Loucy (cell line): Measurements from ENCODE around the gene PPP6C.
A peak's percentile ranks its signal among the peaks of the same experiment; 100 is the strongest.
"Not testable (repeated sequence)": the region's sequence is repeated elsewhere in the genome, so short reads cannot be mapped to it uniquely, and the experiment has no call there.

ENCODE experiments used
- H2AFZ ChIP-seq: fragments of 200-600 bp; sonication (generic); 2 replicates; pipeline ENCODE4 v1.6.0; 2016; ENCODE audit warnings: antibody characterized with exemption, mild to moderate bottlenecking, low read length, moderate library complexity
- H3F3A ChIP-seq: fragments of 200-600 bp; 2 replicates; pipeline ENCODE4 v1.6.0; 2016; ENCODE audit warnings: antibody characterized with exemption, low read depth, mild to moderate bottlenecking
- H3K27me3 ChIP-seq: fragments of 200-600 bp; sonication (generic); 2 replicates; pipeline ENCODE4 v1.6.1; 2014; ENCODE audit warnings: low read length, mild to moderate bottlenecking; ENCODE audit not compliant: insufficient read depth, poor library complexity, severe bottlenecking
- H3K36me3 ChIP-seq: fragments of 200-600 bp; sonication (generic); 2 replicates; pipeline ENCODE4 v1.6.1; 2016; ENCODE audit warnings: low read length; ENCODE audit not compliant: insufficient read depth
- H3K4me1 ChIP-seq: fragments of 200-600 bp; sonication (generic); 2 replicates; pipeline ENCODE4 v1.5.1; 2014; ENCODE audit warnings: low read length, mild to moderate bottlenecking; ENCODE audit not compliant: insufficient read depth, poor library complexity, severe bottlenecking
- H3K4me2 ChIP-seq: fragments of 200-600 bp; sonication (generic); 2 replicates; pipeline ENCODE4 v1.6.0; 2014; ENCODE audit warnings: antibody characterized with exemption, low read length, low read depth, mild to moderate bottlenecking; ENCODE audit not compliant: poor library complexity, severe bottlenecking
- H3K4me3 ChIP-seq: fragments of 200-600 bp; sonication (generic); 2 replicates; pipeline ENCODE4 v1.5.1; 2014; ENCODE audit warnings: low read length, mild to moderate bottlenecking, mixed read lengths; ENCODE audit not compliant: poor library complexity, severe bottlenecking
- H3K79me2 ChIP-seq: fragments of 200-600 bp; sonication (generic); 2 replicates; pipeline ENCODE4 v1.6.1; 2014; ENCODE audit warnings: low read length; ENCODE audit not compliant: insufficient read depth
- H3K9ac ChIP-seq: fragments of 200-600 bp; sonication (generic); 2 replicates; pipeline ENCODE4 v1.6.0; 2014; ENCODE audit warnings: mild to moderate bottlenecking, low read depth, low read length, moderate library complexity; ENCODE audit not compliant: poor library complexity, severe bottlenecking
- H3K9me2 ChIP-seq: fragments of 200-600 bp; sonication (generic); replicated peaks from 2 replicates; pipeline ENCODE4 v1.6.1; 2016; ENCODE audit warnings: low read depth, low read length, mixed read lengths
- H3K9me3 ChIP-seq: fragments of 200-600 bp; sonication (generic); 2 replicates; pipeline ENCODE4 v1.6.1; 2014; ENCODE audit warnings: mild to moderate bottlenecking, antibody characterized with exemption, low read length, low read depth; ENCODE audit not compliant: insufficient read depth
- H4K20me1 ChIP-seq: fragments of 200-600 bp; sonication (generic); 2 replicates; pipeline ENCODE4 v1.6.0; 2014; ENCODE audit warnings: antibody characterized with exemption, low read length, mild to moderate bottlenecking; ENCODE audit not compliant: insufficient read depth, poor library complexity, severe bottlenecking
- EZH2phosphoT487 ChIP-seq: fragments of 200-600 bp; IDR thresholded peaks from 2 replicates; pipeline ENCODE4 v1.6.1; 2018; ENCODE audit warnings: antibody characterized with exemption, mild to moderate bottlenecking, moderate library complexity, borderline replicate concordance
- TF ChIP-seq, protein P1 (sequence below): fragments of 200-600 bp; sonication (generic); conservative IDR thresholded peaks from 2 replicates; pipeline ENCODE4 v1.5.1; 2014; ENCODE audit warnings: mild to moderate bottlenecking, antibody characterized with exemption, low read length

The PPP6C gene

GRCh38 chr9:125202846-125203618, 13.4 kb upstream of the PPP6C start:
- Histone ChIP-seq H3K9me3 (no peaks in the 10 kb centered on the region), H3K4me3 (no peak overlapping the region), H2AFZ (no peak overlapping the region), H3K4me1 (peaks cover 12% of the 10 kb centered on the region), H3K27me3 (no peaks in the 10 kb centered on the region), H3K9ac (peak overlapping the region; percentile 18), H3K4me2 (no peak overlapping the region), H3K9me2 (no peaks in the 10 kb centered on the region), H3K79me2 (peaks cover 7% of the 10 kb centered on the region; the same call in 1 of the 2 replicates), H3F3A (no peaks in the 10 kb centered on the region), H4K20me1 (no peaks in the 10 kb centered on the region), H3K36me3 (no peaks in the 10 kb centered on the region)
- TF ChIP-seq, protein P1, sequence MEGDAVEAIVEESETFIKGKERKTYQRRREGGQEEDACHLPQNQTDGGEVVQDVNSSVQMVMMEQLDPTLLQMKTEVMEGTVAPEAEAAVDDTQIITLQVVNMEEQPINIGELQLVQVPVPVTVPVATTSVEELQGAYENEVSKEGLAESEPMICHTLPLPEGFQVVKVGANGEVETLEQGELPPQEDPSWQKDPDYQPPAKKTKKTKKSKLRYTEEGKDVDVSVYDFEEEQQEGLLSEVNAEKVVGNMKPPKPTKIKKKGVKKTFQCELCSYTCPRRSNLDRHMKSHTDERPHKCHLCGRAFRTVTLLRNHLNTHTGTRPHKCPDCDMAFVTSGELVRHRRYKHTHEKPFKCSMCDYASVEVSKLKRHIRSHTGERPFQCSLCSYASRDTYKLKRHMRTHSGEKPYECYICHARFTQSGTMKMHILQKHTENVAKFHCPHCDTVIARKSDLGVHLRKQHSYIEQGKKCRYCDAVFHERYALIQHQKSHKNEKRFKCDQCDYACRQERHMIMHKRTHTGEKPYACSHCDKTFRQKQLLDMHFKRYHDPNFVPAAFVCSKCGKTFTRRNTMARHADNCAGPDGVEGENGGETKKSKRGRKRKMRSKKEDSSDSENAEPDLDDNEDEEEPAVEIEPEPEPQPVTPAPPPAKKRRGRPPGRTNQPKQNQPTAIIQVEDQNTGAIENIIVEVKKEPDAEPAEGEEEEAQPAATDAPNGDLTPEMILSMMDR, result peak; percentile 41
- no peak for TF ChIP-seq EZH2phosphoT487

GRCh38 chr9:125200216-125201047, 10.8 kb upstream of the PPP6C start, which contains the start of gene RABEPK:
RABEPK (plus strand) TSS chr9:125200542; CDS start chr9:125203014, 2,472 bp downstream.
- Histone ChIP-seq H3K4me1 (peaks cover 15% of the 10 kb centered on the region), H3K4me2 (peak within 1 kb of the TSS; percentile 85), H3K9me2 (no peaks in the 10 kb centered on the region), H3K9ac (peak within 1 kb of the TSS; percentile 82), H3F3A (no peaks in the 10 kb centered on the region), H2AFZ (peak within 1 kb of the TSS; percentile 97), H3K36me3 (no peaks in the 10 kb centered on the region), H3K27me3 (no peaks in the 10 kb centered on the region), H4K20me1 (no peaks in the 10 kb centered on the region), H3K9me3 (no peaks in the 10 kb centered on the region), H3K4me3 (peak within 1 kb of the TSS; percentile 95), H3K79me2 (peaks cover 7% of the 10 kb centered on the region; the same call in 1 of the 2 replicates)
- TF ChIP-seq, protein P1, result no peak
- no peak for TF ChIP-seq EZH2phosphoT487

DNA sequence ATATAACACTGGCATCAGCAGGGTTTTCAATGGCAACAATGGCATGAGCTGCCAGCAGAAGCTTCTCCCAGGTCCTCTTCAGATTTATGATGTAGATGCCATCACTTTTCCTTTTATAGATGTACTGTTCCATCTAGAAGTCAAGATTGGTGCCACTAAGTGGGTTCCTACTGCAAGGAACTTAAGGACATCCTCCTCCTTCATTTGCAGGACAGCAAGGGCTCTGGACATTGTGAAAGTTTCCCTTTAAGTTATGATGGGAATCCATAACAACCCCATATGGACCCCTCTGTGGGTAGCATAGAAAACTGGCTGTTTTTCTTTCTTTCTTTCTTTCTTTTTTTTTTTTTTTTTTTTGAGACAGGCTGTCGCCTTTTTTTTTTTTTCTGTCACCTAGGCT, 6.0 kb upstream of the PPP6C start:
- not testable (repeated sequence) for H3K36me3 ChIP-seq, H4K20me1 ChIP-seq, H3F3A ChIP-seq, H3K4me3 ChIP-seq, H3K27me3 ChIP-seq, H3K79me2 ChIP-seq, H3K9ac ChIP-seq, H3K9me2 ChIP-seq, H3K4me2 ChIP-seq, H3K9me3 ChIP-seq, H2AFZ ChIP-seq
- peaks cover 14% of the 10 kb centered on the region for H3K4me1 ChIP-seq

DNA sequence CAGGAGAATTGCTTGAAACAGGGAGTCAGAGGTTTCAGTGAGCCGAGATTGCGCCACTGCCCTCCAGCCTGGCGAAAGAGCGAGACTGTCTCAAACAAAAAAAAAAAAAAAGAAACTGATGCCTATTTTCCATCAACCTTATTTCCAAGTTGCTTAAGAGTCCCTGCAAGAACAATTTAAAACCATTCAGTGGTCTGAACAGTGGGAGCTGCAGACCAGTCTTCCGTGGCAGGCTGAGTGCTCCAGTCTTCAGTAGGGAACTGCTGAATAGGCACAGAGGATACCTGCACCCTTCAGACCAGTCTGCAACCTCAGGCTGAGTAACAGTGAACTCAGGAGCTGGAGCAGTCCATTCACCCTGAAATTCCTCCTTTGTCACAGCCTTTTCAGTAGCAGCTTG, 4.9 kb upstream of the PPP6C start:
- H3K9me2 ChIP-seq, result not testable (repeated sequence)

More for the DNA sequence above, 4.9 kb upstream of the PPP6C start:
- not testable (repeated sequence) for H3F3A ChIP-seq, H3K27me3 ChIP-seq, H3K9me3 ChIP-seq, H3K9ac ChIP-seq, H3K4me2 ChIP-seq, H4K20me1 ChIP-seq, H3K4me3 ChIP-seq, H2AFZ ChIP-seq, H3K36me3 ChIP-seq
- H3K4me1 ChIP-seq, result peaks cover 18% of the 10 kb centered on the region
- peaks cover 12% of the 10 kb centered on the region for H3K79me2 ChIP-seq
